HepG2 (cell line): ENCODE data around the gene PPP1R13L. TPM values are rescaled to one million over a fixed set of nuclear protein-coding genes. Genes with fewer than 3 reads are reported as not detected.

Source experiments
- EEA1 ChIP-seq: sonication (generic); formaldehyde crosslinking; IDR thresholded peaks from 2 replicates; pipeline ENCODE4 v1.5.1; 2020; ENCODE audit warnings: mild to moderate bottlenecking, missing genetic modification reagents, borderline replicate concordance
- GZF1 ChIP-seq: sonication (generic); formaldehyde crosslinking; IDR thresholded peaks from 2 replicates; pipeline ENCODE4 v1.5.1; 2020; ENCODE audit warnings: mild to moderate bottlenecking, missing genetic modification reagents
- NFE2L2 ChIP-seq: fragments of 150-350 bp; IDR thresholded peaks from 2 replicates; pipeline ENCODE4 v1.6.1; 2014; ENCODE audit warnings: low read length
- RBAK ChIP-seq: sonication (generic); formaldehyde crosslinking; IDR thresholded peaks from 2 replicates; pipeline ENCODE4 v1.5.1; 2020; ENCODE audit warnings: mild to moderate bottlenecking, missing genetic modification reagents
- ZNF235 ChIP-seq: sonication (generic); formaldehyde crosslinking; IDR thresholded peaks from 2 replicates; pipeline ENCODE4 v1.8.1; 2023; ENCODE audit warnings: mild to moderate bottlenecking, missing genetic modification reagents, borderline replicate concordance
- ZNF660 ChIP-seq: sonication (generic); formaldehyde crosslinking; IDR thresholded peaks from 2 replicates; pipeline ENCODE4 v1.5.1; 2020; ENCODE audit warnings: mild to moderate bottlenecking, low read depth, missing genetic modification reagents, borderline replicate concordance
- polyA plus RNA-seq, 8 experiments: library from polyadenylated mRNA; depleted of rRNA in 3 of 8; stranded (reverse) in 7 of 8; unstranded in 1 of 8; fragments of >200 nt; fragmentation: Illumina TruSeq in 4 of 8; extraction: Trizol in 4 of 8; gene quantifications; 2 replicates each; pipeline versions ENCODE4 v1.2.1 to v1.2.3, GENCODE V29; 2011 to 2016; ENCODE audit warnings: low read depth in 4 of 8, missing spikeins in 1 of 8, mixed read lengths in 1 of 8; ENCODE audit not compliant: insufficient read depth in 1 of 8
- total RNA-seq, 5 experiments: library from RNA; depleted of rRNA; stranded (reverse); fragments of >200 nt; fragmentation: Illumina TruSeq; extraction: Trizol; gene quantifications; 2 replicates each; pipeline ENCODE4 v1.2.3, GENCODE V29; 2016; ENCODE audit warnings: low read depth in 1 of 5
- TF ChIP-seq, protein P1 (sequence below): sonication (generic); formaldehyde crosslinking; IDR thresholded peaks from 2 replicates; pipeline ENCODE4 v1.5.0; 2020; ENCODE audit warnings: mild to moderate bottlenecking, missing genetic modification reagents
- TF ChIP-seq, protein P2 (sequence below): sonication (generic); formaldehyde crosslinking; conservative IDR thresholded peaks from 2 replicates; pipeline ENCODE4 v1.4.0; 2020; ENCODE audit warnings: missing genetic modification reagents
- TF ChIP-seq, protein P3 (sequence below): sonication (generic); formaldehyde crosslinking; IDR thresholded peaks from 2 replicates; pipeline ENCODE4 v1.4.0; 2020; ENCODE audit warnings: missing genetic modification reagents

Gene PPP1R13L
- total and polyA plus RNA-seq, 2 of the 13 experiments (the other 11 are each of a cell fraction or from before 2014, with no cell fraction given) = 1.3 to 6.6 TPM

DNA sequence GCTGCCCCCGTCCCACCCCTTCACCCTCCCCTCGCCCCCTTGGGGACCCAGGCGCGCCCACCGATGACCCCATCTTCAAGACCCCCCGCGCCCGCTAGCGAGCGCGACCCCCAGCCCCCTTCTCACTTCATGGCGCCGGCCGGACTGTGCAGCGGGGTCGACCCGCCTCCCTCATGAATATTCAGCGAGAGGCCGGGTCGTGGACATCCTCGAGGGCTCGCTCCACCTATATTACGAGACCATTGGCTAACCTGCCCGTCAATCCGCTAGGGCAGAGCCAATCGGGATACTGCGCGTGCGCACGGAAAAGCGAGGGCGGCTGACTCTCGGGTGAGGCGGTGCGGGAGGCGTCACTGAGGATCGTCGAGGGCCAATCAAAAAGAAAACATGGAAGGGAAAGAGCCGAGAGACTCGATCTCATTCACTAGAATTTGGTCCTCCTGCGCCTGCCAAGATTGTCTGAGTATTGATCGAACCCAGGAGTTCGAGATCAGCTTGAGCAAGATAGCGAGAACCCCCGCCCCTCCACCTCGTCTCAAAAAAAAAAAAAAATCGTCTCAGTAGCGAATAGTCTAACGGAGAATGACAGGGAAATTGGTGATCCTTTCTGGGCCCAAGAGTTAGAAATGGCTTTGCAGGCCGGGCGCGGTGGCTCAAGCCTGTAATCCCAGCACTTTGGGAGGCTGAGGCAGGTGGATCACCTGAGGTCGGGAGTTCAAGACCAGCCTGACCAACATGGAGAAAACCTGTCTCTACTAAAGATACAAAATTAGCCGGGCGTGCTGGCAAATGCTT lies 34.3 kb downstream of the PPP1R13L start, which contains the start of gene ERCC2 (continued):
- TF ChIP-seq ZNF235 (CRISPR knock-in tag) = no peak
- no peak for TF ChIP-seq RBAK (CRISPR knock-in tag)
- TF ChIP-seq, protein P1, sequence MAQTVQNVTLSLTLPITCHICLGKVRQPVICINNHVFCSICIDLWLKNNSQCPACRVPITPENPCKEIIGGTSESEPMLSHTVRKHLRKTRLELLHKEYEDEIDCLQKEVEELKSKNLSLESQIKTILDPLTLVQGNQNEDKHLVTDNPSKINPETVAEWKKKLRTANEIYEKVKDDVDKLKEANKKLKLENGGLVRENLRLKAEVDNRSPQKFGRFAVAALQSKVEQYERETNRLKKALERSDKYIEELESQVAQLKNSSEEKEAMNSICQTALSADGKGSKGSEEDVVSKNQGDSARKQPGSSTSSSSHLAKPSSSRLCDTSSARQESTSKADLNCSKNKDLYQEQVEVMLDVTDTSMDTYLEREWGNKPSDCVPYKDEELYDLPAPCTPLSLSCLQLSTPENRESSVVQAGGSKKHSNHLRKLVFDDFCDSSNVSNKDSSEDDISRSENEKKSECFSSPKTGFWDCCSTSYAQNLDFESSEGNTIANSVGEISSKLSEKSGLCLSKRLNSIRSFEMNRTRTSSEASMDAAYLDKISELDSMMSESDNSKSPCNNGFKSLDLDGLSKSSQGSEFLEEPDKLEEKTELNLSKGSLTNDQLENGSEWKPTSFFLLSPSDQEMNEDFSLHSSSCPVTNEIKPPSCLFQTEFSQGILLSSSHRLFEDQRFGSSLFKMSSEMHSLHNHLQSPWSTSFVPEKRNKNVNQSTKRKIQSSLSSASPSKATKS (CRISPR knock-in tag) = no peak
- no peak for TF ChIP-seq NFE2L2
- TF ChIP-seq, protein P2, sequence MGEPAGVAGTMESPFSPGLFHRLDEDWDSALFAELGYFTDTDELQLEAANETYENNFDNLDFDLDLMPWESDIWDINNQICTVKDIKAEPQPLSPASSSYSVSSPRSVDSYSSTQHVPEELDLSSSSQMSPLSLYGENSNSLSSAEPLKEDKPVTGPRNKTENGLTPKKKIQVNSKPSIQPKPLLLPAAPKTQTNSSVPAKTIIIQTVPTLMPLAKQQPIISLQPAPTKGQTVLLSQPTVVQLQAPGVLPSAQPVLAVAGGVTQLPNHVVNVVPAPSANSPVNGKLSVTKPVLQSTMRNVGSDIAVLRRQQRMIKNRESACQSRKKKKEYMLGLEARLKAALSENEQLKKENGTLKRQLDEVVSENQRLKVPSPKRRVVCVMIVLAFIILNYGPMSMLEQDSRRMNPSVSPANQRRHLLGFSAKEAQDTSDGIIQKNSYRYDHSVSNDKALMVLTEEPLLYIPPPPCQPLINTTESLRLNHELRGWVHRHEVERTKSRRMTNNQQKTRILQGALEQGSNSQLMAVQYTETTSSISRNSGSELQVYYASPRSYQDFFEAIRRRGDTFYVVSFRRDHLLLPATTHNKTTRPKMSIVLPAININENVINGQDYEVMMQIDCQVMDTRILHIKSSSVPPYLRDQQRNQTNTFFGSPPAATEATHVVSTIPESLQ (CRISPR knock-in tag) = no peak
- TF ChIP-seq, protein P3, sequence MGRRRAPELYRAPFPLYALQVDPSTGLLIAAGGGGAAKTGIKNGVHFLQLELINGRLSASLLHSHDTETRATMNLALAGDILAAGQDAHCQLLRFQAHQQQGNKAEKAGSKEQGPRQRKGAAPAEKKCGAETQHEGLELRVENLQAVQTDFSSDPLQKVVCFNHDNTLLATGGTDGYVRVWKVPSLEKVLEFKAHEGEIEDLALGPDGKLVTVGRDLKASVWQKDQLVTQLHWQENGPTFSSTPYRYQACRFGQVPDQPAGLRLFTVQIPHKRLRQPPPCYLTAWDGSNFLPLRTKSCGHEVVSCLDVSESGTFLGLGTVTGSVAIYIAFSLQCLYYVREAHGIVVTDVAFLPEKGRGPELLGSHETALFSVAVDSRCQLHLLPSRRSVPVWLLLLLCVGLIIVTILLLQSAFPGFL = no peak
- no peak for TF ChIP-seq ZNF660 (CRISPR knock-in tag)
- no peak for TF ChIP-seq GZF1
- no peak for TF ChIP-seq EEA1 (CRISPR knock-in tag)
